Prostate gland (tissue), 2 donors: ENCODE measurements around the gene JMJD4. TPM values are rescaled to one million over a fixed set of nuclear protein-coding genes. Genes with fewer than 3 reads are reported as not detected.

Experiments used
- DNase-seq: peaks from one replicate; pipeline ENCODE4 v3.0.0-alpha.2; 2019; ENCODE audit warnings: low spot score
- H3K27ac ChIP-seq, 2 donors: fragments of 200-600 bp; sonication (generic); 2 replicates each; pipeline ENCODE4 v1.5.1; 2017 to 2019
- H3K27me3 ChIP-seq: fragments of 200-600 bp; sonication (generic); replicated peaks from 2 replicates; pipeline ENCODE4 v1.5.1; 2019; ENCODE audit not compliant: insufficient read depth
- H3K36me3 ChIP-seq, 2 donors: fragments of 200-600 bp; sonication (generic); 1 replicate in 1 of 2; 2 replicates in 1 of 2; pipeline versions ENCODE4 v1.5.1 to v1.8.1; 2017 to 2019
- H3K4me1 ChIP-seq: fragments of 200-600 bp; sonication (generic); replicated peaks from 2 replicates; pipeline ENCODE4 v1.5.1; 2019
- H3K4me3 ChIP-seq, 2 donors: fragments of 200-600 bp; sonication (generic); 2 replicates each; pipeline ENCODE4 v1.5.1; 2017 to 2019
- H3K9me3 ChIP-seq: fragments of 200-600 bp; sonication (generic); 2 replicates; pipeline ENCODE4 v1.5.1; 2017
- CTCF ChIP-seq, 4 experiments: fragments of 200-600 bp in 2 of 4; fragments of 450-650 bp in 2 of 4; sonication (generic) in 2 of 4; IDR thresholded peaks; 1 replicate in 3 of 4; 2 replicates in 1 of 4; pipeline ENCODE4 v1.5.1; 2016 to 2019; ENCODE audit warnings: antibody characterized with exemption in 4 of 4, mild to moderate bottlenecking in 2 of 4, moderate library complexity in 2 of 4
- POLR2A ChIP-seq: fragments of 450-650 bp; IDR thresholded peaks from one replicate; pipeline ENCODE4 v1.6.1; 2016; ENCODE audit warnings: antibody characterized with exemption, mild to moderate bottlenecking
- POLR2AphosphoS5 ChIP-seq: sonication (generic); formaldehyde crosslinking; IDR thresholded peaks from one replicate; pipeline ENCODE4 v1.6.1; 2017; ENCODE audit warnings: antibody characterized with exemption
- WGBS: methylation state at CpG from one replicate; pipeline ENCODE4 v1.1.5; 2018; 5-methylcytosine and 5-hydroxymethylcytosine counted together
- intact Hi-C: fragments of 100-400 bp; cut with DNase I; formaldehyde crosslinking; loops from one replicate; pipeline ENCODE4 v1.14.2; 2022
- total RNA-seq, 2 donors: library from RNA; depleted of rRNA; stranded (reverse); fragments of >200 nt; gene quantifications; one replicate each; pipeline ENCODE4 v1.1.0, GENCODE V29; 2016

The JMJD4 gene
- total RNA-seq, 2 donors from 2014 or later: 29.8 to 38.3 TPM

GRCh38 chr1:227730630-227731151, 4.4 kb downstream of the JMJD4 start:
- intact Hi-C loops: no loop called here
- TF ChIP-seq CTCF (IDR thresholded peaks at IDR 0.05) (no peak), POLR2AphosphoS5 (no peak), POLR2A (no peak)
- Histone ChIP-seq H3K27me3 (no peaks in the 10 kb centered on the region), H3K36me3 (peaks cover 0 to 3% of the 10 kb centered on the region in 2 donors), H3K9me3 (no peaks in the 10 kb centered on the region), H3K27ac (no peak overlapping the region), H3K4me3 (no peak overlapping the region), H3K4me1 (peaks cover 5% of the 10 kb centered on the region)
- no peak for DNase-seq
- WGBS: 71% methylated on average over 14 of the region's 16 CpGs

- WGBS: 50% methylated on average over 13 of the region's 13 CpGs
- H3K4me1 ChIP-seq: peaks cover 5% of the 10 kb centered on the region
- H3K36me3 ChIP-seq: peaks cover 0 to 3% of the 10 kb centered on the region in 2 donors
- no peak overlapping the region for H3K4me3 ChIP-seq
- H3K9me3 ChIP-seq: no peaks in the 10 kb centered on the region
- H3K27ac ChIP-seq: no peak overlapping the region
- TF ChIP-seq POLR2A (no peak), CTCF (IDR thresholded peaks at IDR 0.05) (peak in 3 of 4 experiments; percentile 21 to 45 (median 40))
- no peak for DNase-seq
- intact Hi-C loops: no loop called here
- no peaks in the 10 kb centered on the region for H3K27me3 ChIP-seq
These were observed 5.0 kb downstream of the JMJD4 start for GRCh38 chr1:227729881-227730629.

- intact Hi-C loops: no loop called here
- no peaks in the 10 kb centered on the region for H3K27me3 ChIP-seq
These were observed 5.8 kb downstream of the JMJD4 start for GRCh38 chr1:227729144-227729880.

GRCh38 chr1:227728892-227729143, 6.3 kb downstream of the JMJD4 start:
- 2% methylated on average over 11 of the region's 11 CpGs for WGBS
- Histone ChIP-seq H3K27me3 (no peaks in the 10 kb centered on the region), H3K9me3 (no peaks in the 10 kb centered on the region), H3K27ac (peak overlapping the region; percentile 65), H3K36me3 (peaks cover 0 to 3% of the 10 kb centered on the region in 2 donors), H3K4me3 (peak overlapping the region; percentile 42 to 46), H3K4me1 (peaks cover 5% of the 10 kb centered on the region)
- no peak for DNase-seq
- intact Hi-C loops: no loop called here
- TF ChIP-seq POLR2AphosphoS5: no peak
- no peak for TF ChIP-seq CTCF (IDR thresholded peaks at IDR 0.05)
- TF ChIP-seq POLR2A: no peak

More at GRCh38 chr1:227729144-227729880, 5.8 kb downstream of the JMJD4 start:
- H3K27ac ChIP-seq: peak overlapping the region; percentile 65
- peak overlapping the region; percentile 42 to 46 for H3K4me3 ChIP-seq
- 51% methylated on average over 5 of the region's 5 CpGs for WGBS
- H3K36me3 ChIP-seq: peaks cover 0 to 3% of the 10 kb centered on the region in 2 donors
- no peaks in the 10 kb centered on the region for H3K9me3 ChIP-seq
- H3K4me1 ChIP-seq: peaks cover 5% of the 10 kb centered on the region
- TF ChIP-seq CTCF (IDR thresholded peaks at IDR 0.05): no peak
- DNase-seq: no peak
